Transverse colon (tissue), 4 donors: Measurements from ENCODE around the gene SLA2. TPM values are rescaled to one million over a fixed set of nuclear protein-coding genes. Genes with fewer than 3 reads are reported as not detected.

Source experiments
- DNase-seq: peaks from one replicate; pipeline ENCODE4 v3.0.0-alpha.2; 2019
- H3K27ac ChIP-seq, 4 donors: fragments of 200-600 bp; sonication (generic); 2 replicates each; pipeline ENCODE4 v1.5.1; 2016 to 2018; ENCODE audit warnings: inconsistent platforms in 4 of 4
- H3K27me3 ChIP-seq: fragments of 200-600 bp; sonication (generic); 2 replicates; pipeline ENCODE4 v1.5.1; 2017; ENCODE audit warnings: inconsistent platforms
- H3K36me3 ChIP-seq, 4 donors: fragments of 200-600 bp; sonication (generic); 2 replicates each; pipeline ENCODE4 v1.5.1; 2017 to 2019; ENCODE audit warnings: inconsistent platforms in 4 of 4
- H3K4me1 ChIP-seq, 4 donors: fragments of 200-600 bp; sonication (generic); 2 replicates each; pipeline ENCODE4 v1.5.1; 2017 to 2020; ENCODE audit warnings: inconsistent platforms in 4 of 4
- H3K4me3 ChIP-seq, 4 donors: fragments of 200-600 bp; sonication (generic); 1 replicate in 1 of 4; 2 replicates in 3 of 4; pipeline versions ENCODE4 v1.5.1 to v1.6.1; 2017 to 2019; ENCODE audit warnings: inconsistent platforms in 4 of 4
- H3K9me3 ChIP-seq, 2 donors: fragments of 200-600 bp; sonication (generic); 2 replicates each; pipeline ENCODE4 v1.5.1; 2017 to 2019; ENCODE audit warnings: inconsistent platforms in 2 of 2
- EP300 ChIP-seq: sonication (generic); formaldehyde crosslinking; IDR thresholded peaks from one replicate; pipeline ENCODE4 v1.6.1; 2017; ENCODE audit warnings: antibody characterized with exemption, low read depth
- POLR2A ChIP-seq: fragments of 450-650 bp; IDR thresholded peaks from one replicate; pipeline ENCODE4 v1.6.1; 2016; ENCODE audit warnings: antibody characterized with exemption, mild to moderate bottlenecking, moderate library complexity
- POLR2AphosphoS5 ChIP-seq, 3 donors: sonication (generic); formaldehyde crosslinking; IDR thresholded peaks; one replicate each; pipeline ENCODE4 v1.6.1; 2016; ENCODE audit warnings: antibody characterized with exemption in 3 of 3
- WGBS, 2 donors: methylation state at CpG; one replicate each; pipeline ENCODE4 v1.1.5; 2018; ENCODE audit warnings: low coverage in 1 of 2; 5-methylcytosine and 5-hydroxymethylcytosine counted together
- in situ Hi-C, 4 donors: fragments of 200-750 bp; cut with MboI; loops; one replicate each; pipeline versions ENCODE4 v1.15.0 to v1.15.1; 2017; ENCODE audit warnings: low sequenced_read_pairs in 3 of 4, low pct_ligation_motif_present in 1 of 4, low pct_unique_long_range_greater_than_20kb in 1 of 4
- intact Hi-C: fragments of 100-400 bp; cut with DNase I; formaldehyde crosslinking; loops from one replicate; pipeline ENCODE4 v1.15.1; 2023; ENCODE audit warnings: low total_unique reads
- total RNA-seq, 4 donors: library from RNA; depleted of rRNA; stranded (reverse); fragments of >200 nt; gene quantifications; one replicate each; pipeline ENCODE4 v1.1.0, GENCODE V29; 2016
- TF ChIP-seq, protein P1 (sequence below), 5 experiments: fragments of 200-600 bp in 3 of 5; fragments of 450-650 bp in 2 of 5; sonication (generic) in 3 of 5; IDR thresholded peaks; 1 replicate in 2 of 5; 2 replicates in 3 of 5; pipeline ENCODE4 v1.5.1; 2016 to 2017; ENCODE audit warnings: antibody characterized with exemption in 5 of 5, inconsistent platforms in 3 of 5, mild to moderate bottlenecking in 2 of 5, moderate library complexity in 1 of 5

The SLA2 gene
- total RNA-seq, 4 donors from 2014 or later = 0.48 to 2.6 TPM; not detected in 2

GRCh38 chr20:36576081-36576445 is 69.9 kb downstream of the SLA2 start:
- DNase-seq = no peak

GRCh38 chr20:36574366-36575135 is 71.4 kb downstream of the SLA2 start:
- Histone ChIP-seq H3K4me3 (peak overlapping the region; percentile 59 to 81 (median 76)), H3K27me3 (no peaks in the 10 kb centered on the region), H3K27ac (peak overlapping the region; percentile 89 to 97 (median 92)), H3K9me3 (no peaks in the 10 kb centered on the region), H3K36me3 (peaks cover 0 to 3% (median 0%) of the 10 kb centered on the region in 4 donors), H3K4me1 (peaks cover 11 to 31% (median 26%) of the 10 kb centered on the region in 4 donors)
- intact Hi-C loops = no loop called here
- WGBS, 2 donors = 1% methylated on average over 39 of the region's 69 CpGs; no CpG with 5 or more reads in 1 of the 2 donors
- DNase-seq = peak; percentile 68
- TF ChIP-seq, protein P1, sequence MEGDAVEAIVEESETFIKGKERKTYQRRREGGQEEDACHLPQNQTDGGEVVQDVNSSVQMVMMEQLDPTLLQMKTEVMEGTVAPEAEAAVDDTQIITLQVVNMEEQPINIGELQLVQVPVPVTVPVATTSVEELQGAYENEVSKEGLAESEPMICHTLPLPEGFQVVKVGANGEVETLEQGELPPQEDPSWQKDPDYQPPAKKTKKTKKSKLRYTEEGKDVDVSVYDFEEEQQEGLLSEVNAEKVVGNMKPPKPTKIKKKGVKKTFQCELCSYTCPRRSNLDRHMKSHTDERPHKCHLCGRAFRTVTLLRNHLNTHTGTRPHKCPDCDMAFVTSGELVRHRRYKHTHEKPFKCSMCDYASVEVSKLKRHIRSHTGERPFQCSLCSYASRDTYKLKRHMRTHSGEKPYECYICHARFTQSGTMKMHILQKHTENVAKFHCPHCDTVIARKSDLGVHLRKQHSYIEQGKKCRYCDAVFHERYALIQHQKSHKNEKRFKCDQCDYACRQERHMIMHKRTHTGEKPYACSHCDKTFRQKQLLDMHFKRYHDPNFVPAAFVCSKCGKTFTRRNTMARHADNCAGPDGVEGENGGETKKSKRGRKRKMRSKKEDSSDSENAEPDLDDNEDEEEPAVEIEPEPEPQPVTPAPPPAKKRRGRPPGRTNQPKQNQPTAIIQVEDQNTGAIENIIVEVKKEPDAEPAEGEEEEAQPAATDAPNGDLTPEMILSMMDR (IDR thresholded peaks at IDR 0.05) = peak in 1 of 5 experiments; percentile 8
- TF ChIP-seq EP300 = no peak
- peak in 2 of 3 donors; percentile 7 to 41 for TF ChIP-seq POLR2AphosphoS5 (IDR thresholded peaks at IDR 0.05)
- TF ChIP-seq POLR2A = peak; percentile 17
- in situ Hi-C loops = loop anchor here in 1 of 4 donors (25.0 kb wide), 1 partner anchor 188 kb away; the partner anchor contains the start of gene DSN1

More at GRCh38 chr20:36576081-36576445, 69.9 kb downstream of the SLA2 start:
- intact Hi-C loops = no loop called here
- TF ChIP-seq, protein P1 (IDR thresholded peaks at IDR 0.05) = no peak
- TF ChIP-seq POLR2A (no peak), EP300 (no peak), POLR2AphosphoS5 (IDR thresholded peaks at IDR 0.05) (no peak)
- peaks cover 0 to 10% (median 0%) of the 10 kb centered on the region in 4 donors for H3K36me3 ChIP-seq
- no peak overlapping the region for H3K4me3 ChIP-seq
- in situ Hi-C loops = no loop called here
- H3K27ac ChIP-seq = peak overlapping the region; percentile 89 to 97 (median 92)
- no peaks in the 10 kb centered on the region for H3K9me3 ChIP-seq
- no peaks in the 10 kb centered on the region for H3K27me3 ChIP-seq
- peaks cover 11 to 31% (median 26%) of the 10 kb centered on the region in 4 donors for H3K4me1 ChIP-seq
- 57 to 71% methylated on average over 1 of the region's 1 CpG for WGBS, 2 donors

DNA sequence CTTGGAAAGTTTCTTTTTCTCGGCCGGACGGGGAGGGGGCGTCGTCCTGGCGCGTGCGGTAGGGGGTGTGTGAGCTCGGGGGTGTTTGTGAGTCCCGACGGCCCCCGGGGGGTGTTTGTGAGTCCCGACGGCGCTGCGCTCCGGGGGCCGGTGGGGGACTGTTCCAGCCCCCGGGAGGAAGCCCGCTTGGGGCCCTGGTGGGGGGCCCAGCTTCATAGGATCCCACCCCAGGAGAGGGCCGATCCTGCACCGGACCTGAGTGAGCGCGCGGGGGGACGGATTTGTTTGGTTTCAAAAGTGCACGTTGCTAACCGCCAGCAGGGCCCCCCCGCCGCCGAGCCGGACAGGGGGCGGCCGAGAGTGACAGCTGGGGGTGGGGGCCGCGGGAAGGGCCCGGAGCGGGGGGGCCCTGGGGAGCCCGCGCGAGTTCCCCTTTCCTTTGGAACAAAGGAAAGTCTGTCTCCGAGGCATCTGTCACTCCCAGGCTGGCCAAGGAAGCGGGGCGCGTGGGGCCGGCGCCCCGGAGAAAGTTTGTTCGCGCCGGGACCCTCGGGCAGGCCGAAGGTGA is 72.1 kb downstream of the SLA2 start:
- Histone ChIP-seq H3K4me3 (peak overlapping the region; percentile 59 to 81 (median 76)), H3K4me1 (peaks cover 11 to 31% (median 26%) of the 10 kb centered on the region in 4 donors), H3K27ac (peak overlapping the region; percentile 89 to 97 (median 92)), H3K36me3 (no peaks in the 10 kb centered on the region), H3K27me3 (no peaks in the 10 kb centered on the region), H3K9me3 (no peaks in the 10 kb centered on the region)
- intact Hi-C loops (no loop called here), in situ Hi-C loops (loop anchor here in 1 of 4 donors (25.0 kb wide), 1 partner anchor 188 kb away; the partner anchor contains the start of gene DSN1)
- 1% methylated on average over 37 of the region's 53 CpGs; no CpG with 5 or more reads in 1 of the 2 donors for WGBS, 2 donors
- peak; percentile 54 for DNase-seq
- TF ChIP-seq POLR2A (no peak), EP300 (no peak), POLR2AphosphoS5 (IDR thresholded peaks at IDR 0.05) (no peak)
- TF ChIP-seq, protein P1 (IDR thresholded peaks at IDR 0.05) = peak in 1 of 5 experiments; percentile 17
